GM19035 (cell line): ENCODE results near the gene ZNF622.
"Not testable (repeated sequence)": the region's sequence is repeated elsewhere in the genome, so short reads cannot be mapped to it uniquely, and the experiment has no call there.

Experiments
- ATAC-seq: cut with Tn5 transposase; IDR thresholded peaks from one replicate; pipeline ENCODE4 v1.9.1; 2021; ENCODE audit not compliant: unreplicated experiment

Gene ZNF622

GRCh38 chr5:16480821-16481538, 15.4 kb upstream of the ZNF622 start:
- no peak for ATAC-seq

- no peak for ATAC-seq
Observed at GRCh38 chr5:16480144-16480543, 14.5 kb upstream of the ZNF622 start.

GRCh38 chr5:16477541-16477940, 11.9 kb upstream of the ZNF622 start:
- ATAC-seq: no peak

- ATAC-seq: not testable (repeated sequence)
Observed at GRCh38 chr5:16476417-16476816, 10.8 kb upstream of the ZNF622 start.

- no peak for ATAC-seq
Observed at GRCh38 chr5:16471387-16471786, 5.8 kb upstream of the ZNF622 start.

GRCh38 chr5:16467363-16468219, 2.0 kb upstream of the ZNF622 start:
- peak; percentile 63 for ATAC-seq

GRCh38 chr5:16464664-16465543, 696 bp downstream of the ZNF622 start:
- no peak for ATAC-seq

GRCh38 chr5:16464231-16464630, 1.4 kb downstream of the ZNF622 start:
- no peak for ATAC-seq

- no peak for ATAC-seq
Observed at GRCh38 chr5:16461782-16462181, 3.8 kb downstream of the ZNF622 start.

GRCh38 chr5:16461026-16461425, 4.6 kb downstream of the ZNF622 start:
- no peak for ATAC-seq

- ATAC-seq: no peak
Observed at GRCh38 chr5:16459451-16459850, 6.1 kb downstream of the ZNF622 start.

- ATAC-seq: no peak
Observed at GRCh38 chr5:16457853-16458252, 7.7 kb downstream of the ZNF622 start.

GRCh38 chr5:16457451-16457850, 8.1 kb downstream of the ZNF622 start:
- ATAC-seq: no peak

GRCh38 chr5:16456103-16456832, 9.3 kb downstream of the ZNF622 start:
- ATAC-seq: peak; percentile 71

GRCh38 chr5:16455668-16456067, 9.9 kb downstream of the ZNF622 start:
- peak; percentile 19 for ATAC-seq

GRCh38 chr5:16454686-16455085, 10.9 kb downstream of the ZNF622 start:
- ATAC-seq: no peak

- no peak for ATAC-seq
Observed at GRCh38 chr5:16453609-16454008, 12.0 kb downstream of the ZNF622 start.

GRCh38 chr5:16450163-16450562, 15.4 kb downstream of the ZNF622 start:
- no peak for ATAC-seq

GRCh38 chr5:16446993-16447392, 18.6 kb downstream of the ZNF622 start:
- no peak for ATAC-seq

GRCh38 chr5:16437977-16438376, 27.6 kb downstream of the ZNF622 start:
- ATAC-seq: no peak
